Adrenal gland (tissue), 5 donors: ENCODE data around the gene PTK7.

Experiments used
- POLR2A ChIP-seq, 2 donors: fragments of 450-650 bp; IDR thresholded peaks; one replicate each; pipeline ENCODE4 v1.6.1; 2017; ENCODE audit warnings: antibody characterized with exemption in 2 of 2, mild to moderate bottlenecking in 2 of 2, moderate library complexity in 1 of 2
- TF ChIP-seq, protein P1 (sequence below), 6 experiments: fragments of 450-650 bp in 4 of 6; fragments of 200-600 bp in 2 of 6; sonication (generic) in 1 of 6; IDR thresholded peaks; 1 replicate in 5 of 6; 2 replicates in 1 of 6; pipeline versions ENCODE4 v1.5.1 to v1.8.0; 2016 to 2021; ENCODE audit warnings: antibody characterized with exemption in 6 of 6, mild to moderate bottlenecking in 2 of 6, moderate library complexity in 1 of 6
- donor health status: DM: no; HTN: no; CAD: no.

DNA sequence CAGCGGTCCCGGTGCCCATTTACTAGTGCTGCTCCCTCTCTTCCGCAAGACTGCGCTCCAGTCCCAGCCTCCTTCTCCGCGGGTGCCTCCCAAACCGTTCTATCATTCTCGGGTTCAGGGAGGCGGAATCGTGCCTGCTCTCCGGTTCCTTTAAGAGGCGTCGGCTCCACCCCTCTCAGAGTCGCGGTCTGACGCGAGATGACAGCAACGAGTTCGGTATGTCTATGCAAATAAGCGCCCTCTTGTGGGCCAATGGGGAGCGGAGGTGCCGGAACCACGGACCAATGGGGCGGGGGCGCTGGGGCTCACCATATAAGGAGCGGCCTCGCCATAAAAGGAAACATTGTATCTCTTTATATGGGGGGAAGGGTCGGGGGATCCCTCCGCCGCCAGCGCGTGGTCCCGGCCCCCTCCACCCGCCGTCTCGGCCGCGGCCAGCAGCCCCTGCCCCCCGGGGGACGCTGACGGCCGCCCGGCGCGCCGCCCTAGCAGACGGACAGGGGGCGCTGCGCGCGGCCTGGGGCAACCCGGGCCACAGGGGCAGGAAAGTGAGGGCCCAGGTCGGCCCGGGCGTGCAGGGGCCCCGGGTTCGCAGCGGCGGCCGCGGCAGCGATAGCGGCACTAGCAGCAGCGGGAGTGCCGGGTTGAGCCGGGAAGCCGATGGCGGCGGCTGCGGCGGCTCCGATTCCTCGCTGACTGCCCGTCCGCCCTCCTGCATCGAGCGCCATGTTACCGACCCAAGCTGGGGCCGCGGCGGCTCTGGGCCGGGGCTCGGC, 95.0 kb downstream of the PTK7 start, which contains the start of gene SRF:
- TF ChIP-seq, protein P1, sequence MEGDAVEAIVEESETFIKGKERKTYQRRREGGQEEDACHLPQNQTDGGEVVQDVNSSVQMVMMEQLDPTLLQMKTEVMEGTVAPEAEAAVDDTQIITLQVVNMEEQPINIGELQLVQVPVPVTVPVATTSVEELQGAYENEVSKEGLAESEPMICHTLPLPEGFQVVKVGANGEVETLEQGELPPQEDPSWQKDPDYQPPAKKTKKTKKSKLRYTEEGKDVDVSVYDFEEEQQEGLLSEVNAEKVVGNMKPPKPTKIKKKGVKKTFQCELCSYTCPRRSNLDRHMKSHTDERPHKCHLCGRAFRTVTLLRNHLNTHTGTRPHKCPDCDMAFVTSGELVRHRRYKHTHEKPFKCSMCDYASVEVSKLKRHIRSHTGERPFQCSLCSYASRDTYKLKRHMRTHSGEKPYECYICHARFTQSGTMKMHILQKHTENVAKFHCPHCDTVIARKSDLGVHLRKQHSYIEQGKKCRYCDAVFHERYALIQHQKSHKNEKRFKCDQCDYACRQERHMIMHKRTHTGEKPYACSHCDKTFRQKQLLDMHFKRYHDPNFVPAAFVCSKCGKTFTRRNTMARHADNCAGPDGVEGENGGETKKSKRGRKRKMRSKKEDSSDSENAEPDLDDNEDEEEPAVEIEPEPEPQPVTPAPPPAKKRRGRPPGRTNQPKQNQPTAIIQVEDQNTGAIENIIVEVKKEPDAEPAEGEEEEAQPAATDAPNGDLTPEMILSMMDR (IDR thresholded peaks at IDR 0.05), result peak in 4 of 6 experiments; percentile 15 to 89 (median 78)
- peak; percentile 76 to 78 for TF ChIP-seq POLR2A (IDR thresholded peaks at IDR 0.05)
